Adrenal gland (tissue), 12 donors: ENCODE results near the gene FBXL5. TPM values are rescaled to one million over a fixed set of nuclear protein-coding genes. Genes with fewer than 3 reads are reported as not detected.

Source experiments
- DNase-seq, 7 donors: peaks; one replicate each; pipeline ENCODE4 v3.0.0-alpha.2; 2019 to 2020
- H3K27ac ChIP-seq, 5 donors: fragments of 200-600 bp; sonication (generic) in 4 of 5; 1 replicate in 3 of 5; 2 replicates in 2 of 5; pipeline versions ENCODE4 v1.5.1 to v1.8.0; 2016 to 2020; ENCODE audit warnings: mild to moderate bottlenecking in 1 of 5
- H3K27me3 ChIP-seq: fragments of 200-600 bp; 2 replicates; pipeline ENCODE4 v1.8.0; 2021
- H3K36me3 ChIP-seq, 2 donors: fragments of 200-600 bp; replicated peaks in 1 of 2; 1 replicate in 1 of 2; 2 replicates in 1 of 2; pipeline versions ENCODE4 v1.5.1 to v1.8.0; 2018 to 2022
- H3K4me1 ChIP-seq, 2 donors: fragments of 200-600 bp; replicated peaks in 1 of 2; 1 replicate in 1 of 2; 2 replicates in 1 of 2; pipeline versions ENCODE4 v1.5.1 to v1.8.0; 2018 to 2021
- H3K4me3 ChIP-seq, 4 donors: fragments of 200-600 bp; sonication (generic) in 3 of 4; one replicate each; pipeline ENCODE4 v1.5.1; 2016 to 2018
- H3K9me3 ChIP-seq, 3 donors: fragments of 200-600 bp; sonication (generic) in 1 of 3; replicated peaks in 1 of 3; 1 replicate in 2 of 3; 2 replicates in 1 of 3; pipeline versions ENCODE4 v1.5.1 to v1.8.0; 2016 to 2021
- POLR2A ChIP-seq, 2 donors: fragments of 450-650 bp; IDR thresholded peaks; one replicate each; pipeline ENCODE4 v1.6.1; 2017; ENCODE audit warnings: antibody characterized with exemption in 2 of 2, mild to moderate bottlenecking in 2 of 2, moderate library complexity in 1 of 2
- WGBS, 4 donors: extraction: QIAGEN DNeasy Blood & Tissue Kit in 2 of 4; methylation state at CpG; one replicate each; pipeline versions ENCODE4 v1.1.5 to v1.1.7; 2013 to 2017; 5-methylcytosine and 5-hydroxymethylcytosine counted together
- intact Hi-C, 2 donors: fragments of 100-400 bp; cut with DNase I; formaldehyde crosslinking; loops; one replicate each; pipeline versions ENCODE4 v1.14.1 to v1.15.0; 2022 to 2023
- polyA plus RNA-seq, 3 donors: library from polyadenylated mRNA; stranded (reverse); fragments of 200-250 nt in 2 of 3; fragments of 350-450 nt in 1 of 3; fragmentation: Illumina TruSeq in 1 of 3; extraction: RNeasy Lipid Tissue Mini Kit (QIAGEN cat#74804) in 1 of 3; gene quantifications; one replicate each; pipeline ENCODE4 v1.2.3, GENCODE V29; 2013 to 2014
- total RNA-seq, 9 donors: library from RNA; depleted of rRNA in 4 of 9; stranded (reverse); fragments of >200 nt in 4 of 9; fragments of 120-200 nt in 1 of 9; fragmentation: NEBNext Ultra II Directional in 1 of 9; extraction: Animal tissue kit (Norgen Biotek cat#: 25700) in 1 of 9; gene quantifications; one replicate each; pipeline versions ENCODE4 v1.1.0 to v1.2.4, GENCODE V29; 2013 to 2023
- TF ChIP-seq, protein P1 (sequence below), 6 experiments: fragments of 450-650 bp in 4 of 6; fragments of 200-600 bp in 2 of 6; sonication (generic) in 1 of 6; IDR thresholded peaks; 1 replicate in 5 of 6; 2 replicates in 1 of 6; pipeline versions ENCODE4 v1.5.1 to v1.8.0; 2016 to 2021; ENCODE audit warnings: antibody characterized with exemption in 6 of 6, mild to moderate bottlenecking in 2 of 6, moderate library complexity in 1 of 6
- donor health status: healthy with polysubstance abuse.
- donor health status: Bipolar disorder and iron deficiency.
- donor health status: DM: yes; HTN: yes; CAD: no.
- donor health status: DM: no; HTN: no; CAD: no.
- donor health status: DM: no; HTN: no; CAD: no.
- donor health status: DM: yes; HTN: yes; CAD: no.

Gene FBXL5
- total and polyA plus RNA-seq, 12 donors = 42.8 to 159 (median 113) TPM

DNA sequence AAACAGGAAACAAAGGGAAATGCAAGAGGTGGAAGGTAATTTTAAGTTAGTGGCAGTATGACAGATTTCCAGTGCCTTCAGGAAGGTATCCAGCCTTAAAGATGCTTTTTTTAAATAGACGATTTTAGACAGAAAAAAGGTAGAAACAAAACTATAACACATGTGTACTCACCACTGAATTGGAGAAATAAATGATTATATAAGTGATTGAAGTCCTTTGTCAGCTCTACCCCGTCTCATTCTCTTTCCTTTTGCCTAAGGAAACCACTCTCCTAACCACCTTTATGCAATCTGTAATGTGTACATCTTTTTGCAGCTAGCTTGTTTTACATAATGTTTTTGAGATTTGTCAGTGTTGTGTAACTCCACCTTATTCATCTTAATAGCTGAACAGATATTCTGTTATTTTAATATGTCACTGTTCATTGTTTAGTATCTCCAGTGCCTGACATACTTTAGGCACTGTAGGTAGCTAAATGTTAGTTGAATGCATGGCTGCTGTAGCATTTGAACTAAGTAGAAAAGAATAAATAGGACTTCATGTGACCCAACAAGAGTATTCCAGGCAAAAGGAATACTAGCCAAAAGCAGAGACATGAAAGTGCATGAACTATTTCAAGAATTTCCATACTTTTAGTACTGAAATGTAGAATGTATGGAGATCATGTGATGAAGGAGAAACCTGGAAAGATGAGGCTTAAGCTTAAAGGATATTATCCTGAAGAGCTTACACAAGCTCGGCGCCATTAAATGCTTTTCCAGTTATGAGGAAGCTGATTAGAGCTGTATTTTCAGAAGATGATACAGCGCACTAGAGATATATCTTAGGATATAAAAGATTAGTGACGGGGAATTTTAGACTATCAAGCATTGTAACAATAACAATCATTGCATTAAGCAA lies 27.3 kb upstream of the FBXL5 start:
- TF ChIP-seq, protein P1, sequence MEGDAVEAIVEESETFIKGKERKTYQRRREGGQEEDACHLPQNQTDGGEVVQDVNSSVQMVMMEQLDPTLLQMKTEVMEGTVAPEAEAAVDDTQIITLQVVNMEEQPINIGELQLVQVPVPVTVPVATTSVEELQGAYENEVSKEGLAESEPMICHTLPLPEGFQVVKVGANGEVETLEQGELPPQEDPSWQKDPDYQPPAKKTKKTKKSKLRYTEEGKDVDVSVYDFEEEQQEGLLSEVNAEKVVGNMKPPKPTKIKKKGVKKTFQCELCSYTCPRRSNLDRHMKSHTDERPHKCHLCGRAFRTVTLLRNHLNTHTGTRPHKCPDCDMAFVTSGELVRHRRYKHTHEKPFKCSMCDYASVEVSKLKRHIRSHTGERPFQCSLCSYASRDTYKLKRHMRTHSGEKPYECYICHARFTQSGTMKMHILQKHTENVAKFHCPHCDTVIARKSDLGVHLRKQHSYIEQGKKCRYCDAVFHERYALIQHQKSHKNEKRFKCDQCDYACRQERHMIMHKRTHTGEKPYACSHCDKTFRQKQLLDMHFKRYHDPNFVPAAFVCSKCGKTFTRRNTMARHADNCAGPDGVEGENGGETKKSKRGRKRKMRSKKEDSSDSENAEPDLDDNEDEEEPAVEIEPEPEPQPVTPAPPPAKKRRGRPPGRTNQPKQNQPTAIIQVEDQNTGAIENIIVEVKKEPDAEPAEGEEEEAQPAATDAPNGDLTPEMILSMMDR (IDR thresholded peaks at IDR 0.05) = no peak
- TF ChIP-seq POLR2A (IDR thresholded peaks at IDR 0.05) = no peak
- Histone ChIP-seq H3K4me3 (peak overlapping the region in 3 of 4 donors; percentile 29 to 95 (median 88)), H3K36me3 (peaks cover 0 to 4% of the 10 kb centered on the region in 2 donors), H3K27me3 (no peaks in the 10 kb centered on the region), H3K27ac (peak overlapping the region; percentile 53 to 99 (median 93)), H3K9me3 (no peaks in the 10 kb centered on the region), H3K4me1 (peaks cover 16 to 28% of the 10 kb centered on the region in 2 donors)
- no peak for DNase-seq
- 35 to 49% (median 38%) methylated on average over 6 of the region's 6 CpGs for WGBS, 4 donors
- intact Hi-C loops = no loop called here

DNA sequence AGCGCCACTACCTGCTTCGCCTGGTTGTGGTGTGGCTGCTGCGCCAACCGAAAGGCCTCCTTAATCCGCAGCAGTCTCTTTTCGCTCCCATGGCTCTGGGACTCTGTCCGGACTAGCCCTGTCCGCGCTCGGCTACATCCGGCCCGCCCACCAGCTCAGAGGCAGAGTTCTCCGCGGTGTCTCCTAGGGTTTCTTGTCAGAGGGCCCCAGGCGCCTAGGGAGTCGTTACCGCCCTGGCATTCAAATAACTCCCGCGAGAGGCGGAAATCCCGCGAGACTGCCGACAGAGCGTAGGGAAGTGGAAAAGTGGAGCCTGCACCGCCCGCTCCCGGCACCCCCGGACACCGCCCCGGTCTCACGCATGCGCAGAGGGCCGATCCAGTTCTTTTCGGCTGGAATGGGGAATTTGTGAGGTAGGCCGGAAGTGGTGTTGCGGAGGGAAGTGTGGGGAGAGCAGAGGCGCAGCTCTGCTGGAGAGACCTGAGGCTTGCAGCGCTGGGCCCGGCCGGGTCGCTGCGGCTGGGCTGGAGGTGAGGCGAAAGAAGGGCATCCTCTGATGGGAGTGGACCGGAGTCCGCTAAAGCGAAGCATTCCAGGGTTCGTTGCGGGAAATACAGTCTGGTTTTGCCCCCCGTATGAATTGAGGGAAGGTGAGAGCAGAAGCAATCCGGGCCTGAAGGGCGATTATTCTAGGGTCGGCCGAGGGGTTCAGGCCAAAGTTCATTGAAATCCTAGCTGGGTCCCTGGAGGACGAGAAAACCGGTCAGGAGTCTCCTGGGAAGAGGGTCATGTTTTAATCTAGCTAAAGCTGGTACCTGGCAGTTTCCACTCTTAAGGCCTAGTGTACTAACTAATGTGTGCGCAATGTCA lies 26.4 kb upstream of the FBXL5 start, which contains the start of gene FAM200B:
Gene FAM200B (plus strand): TSS at position 456 of the 870 bp plus-strand sequence. CDS start 5,151 bp downstream, outside the sequence.
- WGBS, 4 donors = 0 to 1% (median 0%) methylated on average over 35 to 56 of the region's 56 CpGs
- H3K36me3 ChIP-seq = peaks cover 0 to 4% of the 10 kb centered on the region in 2 donors
- H3K9me3 ChIP-seq = no peaks in the 10 kb centered on the region
- peaks cover 16 to 32% of the 10 kb centered on the region in 2 donors for H3K4me1 ChIP-seq
- no peaks in the 10 kb centered on the region for H3K27me3 ChIP-seq
- H3K27ac ChIP-seq = peak within 1 kb of the TSS; percentile 53 to 99 (median 93)
- intact Hi-C loops = no loop called here
- peak within 1 kb of the TSS in 3 of 4 donors; percentile 29 to 95 (median 88) for H3K4me3 ChIP-seq
- TF ChIP-seq POLR2A (IDR thresholded peaks at IDR 0.05) = peak; percentile 93 to 96
- TF ChIP-seq, protein P1 (IDR thresholded peaks at IDR 0.05) = peak in 4 of 6 experiments; percentile 23 to 59 (median 49)
- DNase-seq = peak; percentile 98 to 100 (median 99)

DNA sequence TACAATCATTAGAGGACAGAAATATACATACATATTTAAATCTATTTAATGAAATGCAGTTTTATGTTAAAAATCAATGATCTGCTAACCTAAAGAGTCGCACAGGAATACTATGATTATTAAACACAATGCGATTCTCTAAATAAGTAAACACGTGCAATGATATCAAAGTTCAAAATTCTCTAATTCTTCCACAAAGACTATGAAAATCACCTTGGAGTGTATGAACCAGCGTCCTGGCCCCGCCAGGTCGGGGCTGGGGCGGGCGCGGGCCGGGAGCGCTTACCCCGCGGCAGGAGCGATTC lies 25.9 kb upstream of the FBXL5 start:
- no peaks in the 10 kb centered on the region for H3K9me3 ChIP-seq
- peak overlapping the region in 3 of 4 donors; percentile 29 to 95 (median 88) for H3K4me3 ChIP-seq
- H3K27ac ChIP-seq = peak overlapping the region in 3 of 5 donors; percentile 27 to 99 (median 93)
- WGBS, 4 donors = 1 to 3% (median 2%) methylated on average over 8 to 14 of the region's 14 CpGs
- intact Hi-C loops = no loop called here
- DNase-seq = no peak
- H3K36me3 ChIP-seq = no peaks in the 10 kb centered on the region
- H3K4me1 ChIP-seq = peaks cover 16 to 32% of the 10 kb centered on the region in 2 donors
- no peaks in the 10 kb centered on the region for H3K27me3 ChIP-seq
- TF ChIP-seq, protein P1 (IDR thresholded peaks at IDR 0.05) = no peak
- no peak for TF ChIP-seq POLR2A (IDR thresholded peaks at IDR 0.05)

DNA sequence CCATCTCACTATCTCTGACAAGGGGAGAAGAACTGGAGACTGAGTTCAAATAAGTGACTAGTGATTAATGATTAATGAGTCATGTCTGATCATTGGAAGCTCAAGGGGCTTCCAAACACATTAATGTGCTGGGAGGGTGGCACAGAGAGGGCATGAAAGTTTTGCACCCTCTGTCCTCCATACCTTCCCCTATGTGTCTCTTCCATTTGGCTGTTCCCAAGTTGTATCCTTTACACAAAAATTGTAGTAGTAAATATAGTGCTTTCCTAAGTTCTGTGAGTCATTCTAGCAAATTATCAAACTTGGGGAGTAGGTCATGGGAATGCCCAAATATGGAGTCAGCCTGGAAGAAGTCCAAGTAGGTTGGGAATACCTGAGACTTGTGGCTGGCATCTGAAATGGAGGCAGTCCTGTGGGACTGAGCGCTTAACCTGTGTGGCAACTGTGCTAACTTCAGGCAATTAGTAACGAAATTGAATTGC lies 22.4 kb upstream of the FBXL5 start:
- TF ChIP-seq, protein P1 (IDR thresholded peaks at IDR 0.05) = no peak
- no peak for TF ChIP-seq POLR2A (IDR thresholded peaks at IDR 0.05)
- H3K9me3 ChIP-seq = no peaks in the 10 kb centered on the region
- H3K4me3 ChIP-seq = no peak overlapping the region
- H3K4me1 ChIP-seq = peaks cover 4 to 12% of the 10 kb centered on the region in 2 donors
- no peaks in the 10 kb centered on the region for H3K36me3 ChIP-seq
- H3K27me3 ChIP-seq = no peaks in the 10 kb centered on the region
- 69 to 88% (median 78%) methylated on average over 2 of the region's 2 CpGs for WGBS, 4 donors
- no peak overlapping the region for H3K27ac ChIP-seq
- peak in 2 of 7 donors; percentile 13 to 28 for DNase-seq
- intact Hi-C loops = no loop called here
